Uterus (tissue), 2 donors: ENCODE results near the gene TRIM14.

ENCODE experiments used
- POLR2A ChIP-seq, 2 donors: fragments of 450-650 bp; IDR thresholded peaks; one replicate each; pipeline ENCODE4 v1.6.1; 2016; ENCODE audit warnings: antibody characterized with exemption in 2 of 2, mild to moderate bottlenecking in 1 of 2, moderate library complexity in 1 of 2
- TF ChIP-seq, protein P1 (sequence below), 4 experiments: fragments of 200-600 bp in 2 of 4; fragments of 450-650 bp in 2 of 4; sonication (generic) in 2 of 4; IDR thresholded peaks; one replicate each; pipeline ENCODE4 v1.5.1; 2016 to 2019; ENCODE audit warnings: antibody characterized with exemption in 4 of 4, mild to moderate bottlenecking in 2 of 4, moderate library complexity in 1 of 4

DNA sequence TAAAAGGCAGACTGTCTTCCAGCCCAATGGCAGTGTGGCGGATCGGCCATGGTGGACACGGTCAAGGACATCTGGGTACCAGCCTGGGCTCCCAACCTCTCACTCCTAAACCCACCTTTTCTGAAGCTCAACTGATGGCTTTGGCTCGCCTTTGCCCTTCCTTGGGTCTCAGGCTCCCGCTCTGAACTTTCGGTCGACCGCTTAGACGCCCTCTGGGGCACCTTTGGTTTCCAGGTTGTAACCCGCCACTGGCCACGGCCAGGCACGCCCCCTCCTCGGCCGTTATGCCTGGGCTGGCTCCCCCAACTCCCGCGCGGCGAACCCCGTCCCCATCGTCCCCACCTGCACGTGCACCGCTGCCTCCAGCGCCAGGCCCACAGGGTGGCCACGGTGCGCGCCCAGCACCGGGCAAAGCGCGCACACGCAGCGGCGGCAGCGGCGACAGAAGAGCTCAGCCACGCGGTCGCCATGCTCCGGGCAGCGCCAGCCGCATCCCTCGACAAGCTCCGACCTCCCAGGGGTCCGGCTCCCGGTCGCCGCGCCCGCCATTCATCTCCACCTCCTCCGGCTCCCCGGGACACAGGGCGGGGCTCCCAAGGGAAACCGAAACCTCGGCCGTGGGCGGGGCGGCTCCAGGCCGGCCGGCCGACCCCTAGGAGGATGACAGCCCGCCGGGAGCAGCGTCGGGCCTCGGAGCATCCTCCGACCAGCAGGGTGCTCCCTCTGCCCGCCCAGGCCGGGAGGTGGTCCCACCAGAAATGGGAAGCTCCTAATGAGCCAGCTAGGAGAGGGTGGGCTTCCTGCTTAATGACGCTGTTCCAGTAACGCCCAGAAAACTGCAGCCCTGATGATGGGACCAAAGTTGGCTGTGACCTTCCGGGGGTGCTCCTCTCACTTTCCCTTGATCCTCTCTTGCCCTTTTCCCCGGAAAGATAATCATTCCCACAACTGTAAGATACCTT, at the start of gene TRIM14:
- TF ChIP-seq, protein P1, sequence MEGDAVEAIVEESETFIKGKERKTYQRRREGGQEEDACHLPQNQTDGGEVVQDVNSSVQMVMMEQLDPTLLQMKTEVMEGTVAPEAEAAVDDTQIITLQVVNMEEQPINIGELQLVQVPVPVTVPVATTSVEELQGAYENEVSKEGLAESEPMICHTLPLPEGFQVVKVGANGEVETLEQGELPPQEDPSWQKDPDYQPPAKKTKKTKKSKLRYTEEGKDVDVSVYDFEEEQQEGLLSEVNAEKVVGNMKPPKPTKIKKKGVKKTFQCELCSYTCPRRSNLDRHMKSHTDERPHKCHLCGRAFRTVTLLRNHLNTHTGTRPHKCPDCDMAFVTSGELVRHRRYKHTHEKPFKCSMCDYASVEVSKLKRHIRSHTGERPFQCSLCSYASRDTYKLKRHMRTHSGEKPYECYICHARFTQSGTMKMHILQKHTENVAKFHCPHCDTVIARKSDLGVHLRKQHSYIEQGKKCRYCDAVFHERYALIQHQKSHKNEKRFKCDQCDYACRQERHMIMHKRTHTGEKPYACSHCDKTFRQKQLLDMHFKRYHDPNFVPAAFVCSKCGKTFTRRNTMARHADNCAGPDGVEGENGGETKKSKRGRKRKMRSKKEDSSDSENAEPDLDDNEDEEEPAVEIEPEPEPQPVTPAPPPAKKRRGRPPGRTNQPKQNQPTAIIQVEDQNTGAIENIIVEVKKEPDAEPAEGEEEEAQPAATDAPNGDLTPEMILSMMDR (IDR thresholded peaks at IDR 0.05), result peak in 1 of 4 experiments; percentile 9
- TF ChIP-seq POLR2A (IDR thresholded peaks at IDR 0.05), result no peak
